HepG2 (cell line): ENCODE results near the gene RUVBL2. TPM values are rescaled to one million over a fixed set of nuclear protein-coding genes. Genes with fewer than 3 reads are reported as not detected.

Experiments used
- ATAC-seq: fragments of 200-7000 bp; cut with Tn5 transposase; 3 replicates; pipeline ENCODE4 v1.9.1; 2020; ENCODE audit warnings: mild to moderate bottlenecking, moderate library complexity
- BruUV-seq: library from RNA; stranded (reverse); fragments of 400-500 nt; replicated peaks from 2 replicates; lab custom pipeline; 2021; lab: Mats Ljungman, UMichigan
- CTCF ChIA-PET: fragments of 300-600 bp; formaldehyde crosslinking; extraction: SDS; loops from one replicate; lab custom pipeline; 2021; ENCODE audit warnings: low total read pairs, inconsistent platforms, low intra/inter-chr PET ratio; lab: Yijun Ruan, JAX
- POLR2A ChIA-PET: fragments of 350-600 bp; sonication (Branson Sonifier 250); formaldehyde crosslinking; loops from one replicate; lab custom pipeline; 2020; ENCODE audit warnings: antibody characterized with exemption, inconsistent platforms; lab: Yijun Ruan, JAX
- DNase-seq: peaks from one replicate; pipeline ENCODE4 v3.0.0-alpha.2; 2015; ENCODE audit warnings: low spot score
- FAIRE-seq: peaks from 3 replicates; lab custom pipeline; 2011; peaks lifted over from hg19 to GRCh38; lab: Jason Lieb, UNC
- H2AFZ ChIP-seq: one replicate; pipeline ENCODE4 v1.6.1; 2011; ENCODE audit warnings: low read length, inconsistent platforms
- H3K27ac ChIP-seq: fragments of 300-600 bp; 3 replicates; pipeline ENCODE4 v1.8.0; 2011; ENCODE audit warnings: mixed run types, mild to moderate bottlenecking, mixed read lengths, low read length, inconsistent platforms; ENCODE audit not compliant: insufficient read depth; ENCODE audit errors: extremely low read length
- H3K27me3 ChIP-seq, 2 experiments: fragments of 200-600 bp in 1 of 2; 2 replicates in 1 of 2; 3 replicates in 1 of 2; pipeline versions ENCODE4 v1.6.0 to v1.8.0; 2011; ENCODE audit warnings: low read length in 2 of 2, mild to moderate bottlenecking in 2 of 2, moderate library complexity in 2 of 2, inconsistent platforms in 1 of 2; ENCODE audit not compliant: insufficient read depth in 2 of 2, control insufficient read depth in 1 of 2
- H3K36me3 ChIP-seq, 2 experiments: fragments of 200-600 bp in 1 of 2; replicated peaks in 1 of 2; 2 replicates in 1 of 2; 3 replicates in 1 of 2; pipeline versions ENCODE4 v1.5.1 to v1.8.0; 2011; ENCODE audit warnings: low read length in 2 of 2, inconsistent platforms in 1 of 2; ENCODE audit not compliant: insufficient read depth in 2 of 2, control insufficient read depth in 1 of 2
- H3K4me1 ChIP-seq: 2 replicates; pipeline ENCODE4 v1.5.1; 2012; ENCODE audit warnings: low read length, inconsistent platforms; ENCODE audit not compliant: insufficient read depth
- H3K4me2 ChIP-seq: 2 replicates; pipeline ENCODE4 v1.6.0; 2011; ENCODE audit warnings: low read depth, low read length, inconsistent platforms
- H3K4me3 ChIP-seq, 3 experiments: fragments of 200-600 bp in 1 of 3; sonication (generic), shearing (Covaris generic) in 1 of 3; replicated peaks in 1 of 3; 2 replicates each; pipeline ENCODE4 v1.5.1; 2011 to 2016; ENCODE audit warnings: low read length in 3 of 3, inconsistent platforms in 2 of 3, low read depth in 2 of 3, mild to moderate bottlenecking in 2 of 3, control low read depth in 1 of 3, mixed read lengths in 1 of 3; ENCODE audit not compliant: insufficient read depth in 1 of 3
- H3K79me2 ChIP-seq: one replicate; pipeline ENCODE4 v1.6.1; 2011; ENCODE audit warnings: low read length, inconsistent platforms; ENCODE audit not compliant: insufficient read depth
- H3K9ac ChIP-seq: 2 replicates; pipeline ENCODE4 v1.6.0; 2011; ENCODE audit warnings: mild to moderate bottlenecking, low read depth, low read length, inconsistent platforms; ENCODE audit not compliant: insufficient read depth
- H3K9me3 ChIP-seq: 2 replicates; pipeline ENCODE4 v1.5.1; 2012; ENCODE audit warnings: mild to moderate bottlenecking, low read length
- H4K20me1 ChIP-seq: 2 replicates; pipeline ENCODE4 v1.6.0; 2011; ENCODE audit warnings: inconsistent platforms, mild to moderate bottlenecking, low read length, moderate library complexity; ENCODE audit not compliant: insufficient read depth
- FOXJ3 ChIP-seq: sonication (generic); formaldehyde crosslinking; IDR thresholded peaks from 2 replicates; pipeline ENCODE4 v1.4.0; 2020; ENCODE audit warnings: missing genetic modification reagents, mild to moderate bottlenecking, borderline replicate concordance
- FOXK2 ChIP-seq: fragments of 450-650 bp; IDR thresholded peaks from 2 replicates; pipeline ENCODE4 v1.6.1; 2016
- HNF4G ChIP-seq, 2 experiments: sonication (generic) in 1 of 2; formaldehyde crosslinking in 1 of 2; IDR thresholded peaks; 2 replicates each; pipeline versions ENCODE4 v1.4.0 to v1.6.1; 2011 to 2020; ENCODE audit warnings: borderline replicate concordance in 2 of 2, low read depth in 2 of 2, mild to moderate bottlenecking in 2 of 2, low read length in 1 of 2, missing genetic modification reagents in 1 of 2, moderate library complexity in 1 of 2
- KDM5B ChIP-seq: sonication (generic); formaldehyde crosslinking; IDR thresholded peaks from 2 replicates; pipeline ENCODE4 v1.4.0; 2020; ENCODE audit warnings: missing genetic modification reagents, mild to moderate bottlenecking, borderline replicate concordance
- MNT ChIP-seq: fragments of 450-650 bp; IDR thresholded peaks from 2 replicates; pipeline ENCODE4 v1.6.1; 2016
- NCOR1 ChIP-seq: fragments of 200-600 bp; sonication (generic); IDR thresholded peaks from 2 replicates; pipeline ENCODE4 v1.7.0; 2017; ENCODE audit warnings: antibody characterized with exemption, low read length, borderline replicate concordance
- NFKB2 ChIP-seq: sonication (generic); formaldehyde crosslinking; IDR thresholded peaks from 2 replicates; pipeline ENCODE4 v1.4.0; 2020; ENCODE audit warnings: missing genetic modification reagents, borderline replicate concordance
- PATZ1 ChIP-seq: sonication (generic); formaldehyde crosslinking; IDR thresholded peaks from 2 replicates; pipeline ENCODE4 v1.4.0; 2020; ENCODE audit warnings: missing genetic modification reagents
- REPIN1 ChIP-seq: sonication (generic); formaldehyde crosslinking; IDR thresholded peaks from 2 replicates; pipeline ENCODE4 v1.8.0; 2022; ENCODE audit warnings: missing genetic modification reagents, low read depth, mild to moderate bottlenecking, borderline replicate concordance
- RFXANK ChIP-seq: IDR thresholded peaks from 2 replicates; pipeline ENCODE4 v1.6.1; 2016
- SIN3B ChIP-seq: fragments of 150-350 bp; IDR thresholded peaks from 2 replicates; pipeline ENCODE4 v1.6.1; 2014; ENCODE audit warnings: low read length
- SP5 ChIP-seq: IDR thresholded peaks from 2 replicates; pipeline ENCODE4 v1.6.1; 2016; ENCODE audit warnings: low read depth, borderline replicate concordance
- SPEN ChIP-seq: sonication (generic); formaldehyde crosslinking; IDR thresholded peaks from 2 replicates; pipeline ENCODE4 v1.5.1; 2020; ENCODE audit warnings: low read depth, mild to moderate bottlenecking, missing genetic modification reagents
- TAF1 ChIP-seq: sonication (generic); formaldehyde crosslinking; IDR thresholded peaks from 2 replicates; pipeline ENCODE4 v1.4.0; 2020; ENCODE audit warnings: missing genetic modification reagents
- ZBTB1 ChIP-seq: sonication (generic); formaldehyde crosslinking; IDR thresholded peaks from 2 replicates; pipeline ENCODE4 v1.4.0; 2020; ENCODE audit warnings: missing genetic modification reagents, borderline replicate concordance
- ZNF17 ChIP-seq: sonication (generic); formaldehyde crosslinking; IDR thresholded peaks from 2 replicates; pipeline ENCODE4 v1.5.0; 2020; ENCODE audit warnings: mild to moderate bottlenecking, missing genetic modification reagents
- ZNF20 ChIP-seq: sonication (generic); formaldehyde crosslinking; IDR thresholded peaks from 2 replicates; pipeline ENCODE4 v1.4.0; 2020; ENCODE audit warnings: mild to moderate bottlenecking, moderate library complexity, missing genetic modification reagents
- ZNF432 ChIP-seq: sonication (generic); formaldehyde crosslinking; IDR thresholded peaks from 2 replicates; pipeline ENCODE4 v1.5.0; 2020; ENCODE audit warnings: missing genetic modification reagents, mild to moderate bottlenecking, borderline replicate concordance
- ZNF510 ChIP-seq: sonication (generic); formaldehyde crosslinking; IDR thresholded peaks from 2 replicates; pipeline ENCODE4 v1.4.0; 2020; ENCODE audit warnings: low read depth, mild to moderate bottlenecking, missing genetic modification reagents
- ZNF678 ChIP-seq: sonication (generic); formaldehyde crosslinking; IDR thresholded peaks from 2 replicates; pipeline ENCODE4 v1.4.0; 2020; ENCODE audit warnings: mild to moderate bottlenecking, missing genetic modification reagents
- ZNF782 ChIP-seq: sonication (generic); formaldehyde crosslinking; IDR thresholded peaks from 2 replicates; pipeline ENCODE4 v1.4.0; 2020; ENCODE audit warnings: missing genetic modification reagents, mild to moderate bottlenecking, borderline replicate concordance
- ZNF792 ChIP-seq: IDR thresholded peaks from 2 replicates; pipeline ENCODE4 v1.6.1; 2016
- WGBS: methylation state at CpG from one replicate; pipeline ENCODE4 v1.1.6; 2017; ENCODE audit warnings: low lambda C conversion rate; 5-methylcytosine and 5-hydroxymethylcytosine counted together
- in situ Hi-C: cut with HindIII; loops from 2 replicates; pipeline ENCODE4 v1.10.0; 2017; ENCODE audit warnings: low pct_unique_long_range_greater_than_20kb; ENCODE audit not compliant: extremely low pct_ligation_motif_present
- intact Hi-C: fragments of 100-400 bp; cut with micrococcal nuclease; formaldehyde crosslinking; loops from one replicate; pipeline ENCODE4 v1.10.0; 2022; ENCODE audit not compliant: unreplicated experiment
- polyA plus RNA-seq, 8 experiments: library from polyadenylated mRNA; depleted of rRNA in 3 of 8; stranded (reverse) in 7 of 8; unstranded in 1 of 8; fragments of >200 nt; fragmentation: Illumina TruSeq in 4 of 8; extraction: Trizol in 4 of 8; gene quantifications; 2 replicates each; pipeline versions ENCODE4 v1.2.1 to v1.2.3, GENCODE V29; 2011 to 2016; ENCODE audit warnings: low read depth in 4 of 8, missing spikeins in 1 of 8, mixed read lengths in 1 of 8; ENCODE audit not compliant: insufficient read depth in 1 of 8
- total RNA-seq, 5 experiments: library from RNA; depleted of rRNA; stranded (reverse); fragments of >200 nt; fragmentation: Illumina TruSeq; extraction: Trizol; gene quantifications; 2 replicates each; pipeline ENCODE4 v1.2.3, GENCODE V29; 2016; ENCODE audit warnings: low read depth in 1 of 5

RUVBL2 gene
- total and polyA plus RNA-seq, 2 of the 13 experiments (the other 11 are each of a cell fraction or from before 2014, with no cell fraction given) = 120 to 122 TPM

DNA sequence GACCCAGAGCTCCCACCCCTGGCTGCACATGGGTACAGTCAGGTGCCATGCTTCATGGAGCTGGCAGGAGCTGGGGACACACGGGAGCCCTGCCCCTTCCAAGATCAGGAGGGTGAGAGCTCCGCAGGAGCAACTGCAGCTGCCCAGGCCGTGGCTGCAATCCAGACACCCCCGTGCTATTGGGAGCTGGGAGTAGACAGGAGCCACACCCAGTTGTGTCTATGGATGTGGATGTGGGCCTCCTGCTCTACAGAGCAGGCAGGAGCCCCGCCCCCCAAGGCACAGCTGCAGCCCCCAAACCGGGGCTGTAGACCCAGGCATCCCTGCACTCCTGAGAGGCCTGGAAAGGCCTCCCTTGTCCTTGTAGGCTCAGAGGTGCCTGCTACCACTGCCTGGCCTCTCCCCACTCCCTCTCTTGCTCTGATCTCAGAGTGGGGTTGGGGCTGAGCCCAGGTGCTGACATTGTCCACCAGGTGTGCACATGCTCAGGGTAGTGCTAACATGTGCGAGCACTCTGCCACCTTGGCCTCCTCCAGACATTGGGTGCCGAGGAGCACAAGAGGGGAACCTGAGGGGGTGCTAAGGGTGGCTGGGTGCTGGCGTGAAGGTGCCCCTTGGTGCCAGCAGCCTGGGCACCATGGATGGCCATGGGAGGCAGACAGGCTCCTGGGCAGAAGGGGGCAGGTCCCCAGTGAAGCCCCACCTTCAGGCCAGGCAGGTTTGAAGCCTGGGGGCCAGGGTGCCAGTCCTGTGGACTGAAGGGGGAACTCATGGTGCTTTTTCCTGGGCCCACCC lies 47.0 kb upstream of the RUVBL2 start:
- ChIA-PET POLR2A (interaction anchor here (0.9 to 1.7 kb wide), 4 partner anchors 8 to 75 kb away, joined by 4 to 6 read pairs (median 4); partner anchors contain the start of gene PPP1R15A), CTCF (no interaction called here)
- intact Hi-C loops = loop anchor here (1.0 kb wide), 1 partner anchor 22 kb away; no protein-coding TSS in a partner anchor
- no CpG with 5 or more reads among the region's 9 CpGs for WGBS
- FAIRE-seq (no peak), DNase-seq (no peak), ATAC-seq (peak; percentile 58)
- in situ Hi-C loops = no loop called here
- peak overlapping the region; percentile 36 for H3K4me2 ChIP-seq
- no peak overlapping the region for H2AFZ ChIP-seq
- peak overlapping the region in 1 of 3 experiments; percentile 24; a peak in 1 of 6 replicates for H3K4me3 ChIP-seq
- H3K27ac ChIP-seq = no peak overlapping the region
- H3K4me1 ChIP-seq = peaks cover 63% of the 10 kb centered on the region
- no peaks in the 10 kb centered on the region for H4K20me1 ChIP-seq
- no TSS peak for BruUV-seq
- no peak overlapping the region for H3K9ac ChIP-seq
- no peaks in the 10 kb centered on the region for H3K9me3 ChIP-seq
- H3K27me3 ChIP-seq = no peaks in the 10 kb centered on the region
- no peaks in the 10 kb centered on the region for H3K36me3 ChIP-seq
- no peaks in the 10 kb centered on the region for H3K79me2 ChIP-seq
- no peak for TF ChIP-seq FOXJ3 (CRISPR knock-in tag)
- no peak; the same call in 1 of the 2 replicates for TF ChIP-seq SPEN (CRISPR knock-in tag)
- 0 out of 2 replicates have a peak, but pooled peaks have one; percentile 20 for TF ChIP-seq MNT
- no peak for TF ChIP-seq ZNF792 (CRISPR knock-in tag)
- no peak for TF ChIP-seq ZBTB1 (CRISPR knock-in tag)
- TF ChIP-seq HNF4G (IDR thresholded peaks at IDR 0.05; ENCODE audit: borderline replicate concordance, low read depth, low read length) = no peak
- TF ChIP-seq HNF4G (CRISPR knock-in tag; IDR thresholded peaks at IDR 0.05; ENCODE audit: borderline replicate concordance, low read depth) = no peak
- no peak for TF ChIP-seq RFXANK (CRISPR knock-in tag)
- peak; percentile 23; the same call in 1 of the 2 replicates for TF ChIP-seq TAF1 (CRISPR knock-in tag)
- TF ChIP-seq ZNF17 (CRISPR knock-in tag) = no peak
- TF ChIP-seq SP5 (CRISPR knock-in tag) = no peak
- TF ChIP-seq ZNF20 (CRISPR knock-in tag) = no peak
- no peak for TF ChIP-seq NCOR1
- 0 out of 2 replicates have a peak, but pooled peaks have one; percentile 17 for TF ChIP-seq KDM5B (CRISPR knock-in tag)
- TF ChIP-seq PATZ1 (CRISPR knock-in tag) = peak; percentile 16; the same call in 1 of the 2 replicates
- TF ChIP-seq FOXK2 = no peak
- no peak for TF ChIP-seq NFKB2 (CRISPR knock-in tag)
- TF ChIP-seq SIN3B = no peak
- TF ChIP-seq ZNF678 (CRISPR knock-in tag) = 0 out of 2 replicates have a peak, but pooled peaks have one; percentile 19
- no peak for TF ChIP-seq ZNF510 (CRISPR knock-in tag)
- TF ChIP-seq ZNF432 (CRISPR knock-in tag) = no peak
- 0 out of 2 replicates have a peak, but pooled peaks have one; percentile 56 for TF ChIP-seq ZNF782 (CRISPR knock-in tag)
- TF ChIP-seq REPIN1 = no peak
